HepG2 (cell line): Measurements from ENCODE around the gene LRPAP1. TPM values are rescaled to one million over a fixed set of nuclear protein-coding genes. Genes with fewer than 3 reads are reported as not detected.

ENCODE experiments used
- ATAC-seq: fragments of 200-7000 bp; cut with Tn5 transposase; 3 replicates; pipeline ENCODE4 v1.9.1; 2020; ENCODE audit warnings: mild to moderate bottlenecking, moderate library complexity
- BruUV-seq: library from RNA; stranded (reverse); fragments of 400-500 nt; replicated peaks from 2 replicates; lab custom pipeline; 2021; lab: Mats Ljungman, UMichigan
- CTCF ChIA-PET: fragments of 300-600 bp; formaldehyde crosslinking; extraction: SDS; loops from one replicate; lab custom pipeline; 2021; ENCODE audit warnings: low total read pairs, inconsistent platforms, low intra/inter-chr PET ratio; lab: Yijun Ruan, JAX
- POLR2A ChIA-PET: fragments of 350-600 bp; sonication (Branson Sonifier 250); formaldehyde crosslinking; loops from one replicate; lab custom pipeline; 2020; ENCODE audit warnings: antibody characterized with exemption, inconsistent platforms; lab: Yijun Ruan, JAX
- DNase-seq: peaks from one replicate; pipeline ENCODE4 v3.0.0-alpha.2; 2015; ENCODE audit warnings: low spot score
- FAIRE-seq: peaks from 3 replicates; lab custom pipeline; 2011; peaks lifted over from hg19 to GRCh38; lab: Jason Lieb, UNC
- H2AFZ ChIP-seq: one replicate; pipeline ENCODE4 v1.6.1; 2011; ENCODE audit warnings: low read length, inconsistent platforms
- H3K27ac ChIP-seq: fragments of 300-600 bp; 3 replicates; pipeline ENCODE4 v1.8.0; 2011; ENCODE audit warnings: mixed run types, mild to moderate bottlenecking, mixed read lengths, low read length, inconsistent platforms; ENCODE audit not compliant: insufficient read depth; ENCODE audit errors: extremely low read length
- H3K27me3 ChIP-seq, 2 experiments: fragments of 200-600 bp in 1 of 2; 2 replicates in 1 of 2; 3 replicates in 1 of 2; pipeline versions ENCODE4 v1.6.0 to v1.8.0; 2011; ENCODE audit warnings: low read length in 2 of 2, mild to moderate bottlenecking in 2 of 2, moderate library complexity in 2 of 2, inconsistent platforms in 1 of 2; ENCODE audit not compliant: insufficient read depth in 2 of 2, control insufficient read depth in 1 of 2
- H3K36me3 ChIP-seq, 2 experiments: fragments of 200-600 bp in 1 of 2; replicated peaks in 1 of 2; 2 replicates in 1 of 2; 3 replicates in 1 of 2; pipeline versions ENCODE4 v1.5.1 to v1.8.0; 2011; ENCODE audit warnings: low read length in 2 of 2, inconsistent platforms in 1 of 2; ENCODE audit not compliant: insufficient read depth in 2 of 2, control insufficient read depth in 1 of 2
- H3K4me1 ChIP-seq: 2 replicates; pipeline ENCODE4 v1.5.1; 2012; ENCODE audit warnings: low read length, inconsistent platforms; ENCODE audit not compliant: insufficient read depth
- H3K4me2 ChIP-seq: 2 replicates; pipeline ENCODE4 v1.6.0; 2011; ENCODE audit warnings: low read depth, low read length, inconsistent platforms
- H3K4me3 ChIP-seq, 3 experiments: fragments of 200-600 bp in 1 of 3; sonication (generic), shearing (Covaris generic) in 1 of 3; replicated peaks in 1 of 3; 2 replicates each; pipeline ENCODE4 v1.5.1; 2011 to 2016; ENCODE audit warnings: low read length in 3 of 3, inconsistent platforms in 2 of 3, low read depth in 2 of 3, mild to moderate bottlenecking in 2 of 3, control low read depth in 1 of 3, mixed read lengths in 1 of 3; ENCODE audit not compliant: insufficient read depth in 1 of 3
- H3K79me2 ChIP-seq: one replicate; pipeline ENCODE4 v1.6.1; 2011; ENCODE audit warnings: low read length, inconsistent platforms; ENCODE audit not compliant: insufficient read depth
- H3K9ac ChIP-seq: 2 replicates; pipeline ENCODE4 v1.6.0; 2011; ENCODE audit warnings: mild to moderate bottlenecking, low read depth, low read length, inconsistent platforms; ENCODE audit not compliant: insufficient read depth
- H3K9me3 ChIP-seq: 2 replicates; pipeline ENCODE4 v1.5.1; 2012; ENCODE audit warnings: mild to moderate bottlenecking, low read length
- H4K20me1 ChIP-seq: 2 replicates; pipeline ENCODE4 v1.6.0; 2011; ENCODE audit warnings: inconsistent platforms, mild to moderate bottlenecking, low read length, moderate library complexity; ENCODE audit not compliant: insufficient read depth
- FUBP1 ChIP-seq: sonication (generic); formaldehyde crosslinking; IDR thresholded peaks from 2 replicates; pipeline ENCODE4 v1.5.1; 2020; ENCODE audit warnings: missing genetic modification reagents, mild to moderate bottlenecking, borderline replicate concordance
- HCFC1 ChIP-seq: fragments of 150-350 bp; IDR thresholded peaks from 2 replicates; pipeline ENCODE4 v1.6.1; 2014; ENCODE audit warnings: low read depth, low read length
- RARG ChIP-seq: sonication (generic); formaldehyde crosslinking; IDR thresholded peaks from 2 replicates; pipeline ENCODE4 v1.4.0; 2020; ENCODE audit warnings: low read depth, mild to moderate bottlenecking, missing genetic modification reagents
- SKIL ChIP-seq: sonication (generic); formaldehyde crosslinking; IDR thresholded peaks from 2 replicates; pipeline ENCODE4 v1.8.0; 2022; ENCODE audit warnings: missing genetic modification reagents, mild to moderate bottlenecking, moderate library complexity, borderline replicate concordance
- TSC22D2 ChIP-seq: sonication (generic); formaldehyde crosslinking; IDR thresholded peaks from 2 replicates; pipeline ENCODE4 v1.5.1; 2020; ENCODE audit warnings: missing genetic modification reagents, mild to moderate bottlenecking, borderline replicate concordance
- ZNF761 ChIP-seq: sonication (generic); formaldehyde crosslinking; conservative IDR thresholded peaks from 2 replicates; pipeline ENCODE4 v1.4.0; 2020; ENCODE audit warnings: mild to moderate bottlenecking, missing genetic modification reagents
- WGBS: methylation state at CpG from one replicate; pipeline ENCODE4 v1.1.6; 2017; ENCODE audit warnings: low lambda C conversion rate; 5-methylcytosine and 5-hydroxymethylcytosine counted together
- in situ Hi-C: cut with HindIII; loops from 2 replicates; pipeline ENCODE4 v1.10.0; 2017; ENCODE audit warnings: low pct_unique_long_range_greater_than_20kb; ENCODE audit not compliant: extremely low pct_ligation_motif_present
- intact Hi-C: fragments of 100-400 bp; cut with micrococcal nuclease; formaldehyde crosslinking; loops from one replicate; pipeline ENCODE4 v1.10.0; 2022; ENCODE audit not compliant: unreplicated experiment
- polyA plus RNA-seq, 8 experiments: library from polyadenylated mRNA; depleted of rRNA in 3 of 8; stranded (reverse) in 7 of 8; unstranded in 1 of 8; fragments of >200 nt; fragmentation: Illumina TruSeq in 4 of 8; extraction: Trizol in 4 of 8; gene quantifications; 2 replicates each; pipeline versions ENCODE4 v1.2.1 to v1.2.3, GENCODE V29; 2011 to 2016; ENCODE audit warnings: low read depth in 4 of 8, missing spikeins in 1 of 8, mixed read lengths in 1 of 8; ENCODE audit not compliant: insufficient read depth in 1 of 8
- total RNA-seq, 5 experiments: library from RNA; depleted of rRNA; stranded (reverse); fragments of >200 nt; fragmentation: Illumina TruSeq; extraction: Trizol; gene quantifications; 2 replicates each; pipeline ENCODE4 v1.2.3, GENCODE V29; 2016; ENCODE audit warnings: low read depth in 1 of 5

The LRPAP1 gene
- total and polyA plus RNA-seq, 2 of the 13 experiments (the other 11 are each of a cell fraction or from before 2014, with no cell fraction given), result 153 to 191 TPM

DNA sequence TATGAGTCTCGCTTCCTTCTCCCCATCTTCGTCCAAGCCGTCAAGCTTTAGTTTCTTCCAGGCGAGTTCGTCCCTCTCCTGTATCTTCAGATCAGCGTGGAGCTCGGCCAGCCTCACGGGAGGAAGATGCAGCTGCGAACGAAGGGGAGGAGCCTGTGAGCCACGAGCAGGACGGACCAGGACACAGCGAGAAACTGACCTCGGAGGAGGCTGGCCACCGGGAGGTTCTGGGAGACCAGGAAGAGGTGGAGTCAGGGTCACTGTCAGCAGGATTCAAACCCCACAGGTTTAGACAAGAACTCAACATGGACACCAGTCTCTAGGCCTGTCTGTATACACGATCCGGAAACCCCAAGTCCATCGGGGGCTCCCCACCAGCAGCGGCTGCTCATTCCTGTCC lies 7.3 kb downstream of the LRPAP1 start:
- DNase-seq, result no peak
- ATAC-seq, result no peak

More for the DNA sequence above, 7.3 kb downstream of the LRPAP1 start:
- CTCF ChIA-PET, result no interaction called here
- peaks cover 21% of the 10 kb centered on the region for H3K79me2 ChIP-seq
- no peaks in the 10 kb centered on the region for H3K27me3 ChIP-seq
- peaks cover 45 to 66% of the 10 kb centered on the region in 2 experiments for H3K36me3 ChIP-seq
- BruUV-seq, result no TSS peak
- peaks cover 7% of the 10 kb centered on the region; the same call in 1 of the 2 replicates for H3K4me1 ChIP-seq
- H3K27ac ChIP-seq, result no peak overlapping the region
- H3K9ac ChIP-seq, result no peak overlapping the region
- intact Hi-C loops, result no loop called here
- TF ChIP-seq HCFC1 (no peak), RARG (CRISPR knock-in tag) (no peak), FUBP1 (no peak), ZNF761 (no peak), SKIL (CRISPR knock-in tag) (no peak), TSC22D2 (CRISPR knock-in tag) (no peak)
- no peak overlapping the region for H3K4me2 ChIP-seq
- WGBS, result 95% methylated on average over 18 of the region's 19 CpGs
- POLR2A ChIA-PET, result no interaction called here
- H3K9me3 ChIP-seq, result no peaks in the 10 kb centered on the region
- H3K4me3 ChIP-seq, result no peak overlapping the region
- no peak for FAIRE-seq
- H2AFZ ChIP-seq, result no peak overlapping the region
- in situ Hi-C loops, result no loop called here
- H4K20me1 ChIP-seq, result peaks cover 5% of the 10 kb centered on the region; the same call in 1 of the 2 replicates
